Stimulated activated CD4-positive, alpha-beta T cell treated with anti-CD3 and anti-CD28 coated beads, Interleukin-4, amount 100 ng/mL, for 24 hours (primary cell): Measurements from ENCODE around the gene CUX1.

Experiments
- DNase-seq: peaks from one replicate; pipeline ENCODE4 v3.0.0-alpha.2; 2020

Gene CUX1

GRCh38 chr7:102055181-102055976 is 238.0 kb downstream of the CUX1 start:
- DNase-seq, result no peak

GRCh38 chr7:102059524-102059923 is 242.1 kb downstream of the CUX1 start:
- no peak for DNase-seq

GRCh38 chr7:102061354-102061945 is 244.0 kb downstream of the CUX1 start:
- DNase-seq, result no peak

- no peak for DNase-seq
Observed at GRCh38 chr7:102061981-102062390, 244.6 kb downstream of the CUX1 start.

- DNase-seq, result no peak
Observed at GRCh38 chr7:102063690-102064180, 246.3 kb downstream of the CUX1 start.

GRCh38 chr7:102064361-102065025 is 247.1 kb downstream of the CUX1 start:
- DNase-seq, result no peak

GRCh38 chr7:102065226-102065625 is 247.8 kb downstream of the CUX1 start:
- DNase-seq, result no peak

GRCh38 chr7:102066476-102066875 is 249.1 kb downstream of the CUX1 start:
- no peak for DNase-seq

- DNase-seq, result no peak
Observed at GRCh38 chr7:102068846-102069245, 251.4 kb downstream of the CUX1 start.

GRCh38 chr7:102069931-102070629 is 252.7 kb downstream of the CUX1 start:
- DNase-seq, result no peak

GRCh38 chr7:102072003-102072402 is 254.6 kb downstream of the CUX1 start:
- no peak for DNase-seq

GRCh38 chr7:102072636-102073209 is 255.3 kb downstream of the CUX1 start:
- DNase-seq, result no peak

GRCh38 chr7:102073931-102074880 is 256.8 kb downstream of the CUX1 start:
- no peak for DNase-seq

GRCh38 chr7:102075126-102075525 is 257.7 kb downstream of the CUX1 start:
- no peak for DNase-seq

- DNase-seq, result no peak
Observed at GRCh38 chr7:102075553-102076135, 258.2 kb downstream of the CUX1 start.

GRCh38 chr7:102077081-102077480 is 259.7 kb downstream of the CUX1 start:
- DNase-seq, result no peak

GRCh38 chr7:102079140-102080018 is 262.0 kb downstream of the CUX1 start:
- DNase-seq, result no peak

- DNase-seq, result no peak
Observed at GRCh38 chr7:102080019-102080433, 262.6 kb downstream of the CUX1 start.

- DNase-seq, result no peak
Observed at GRCh38 chr7:102080434-102081243, 263.2 kb downstream of the CUX1 start.
